ENCODE results near the gene PACSIN2. TPM values are rescaled to one million over a fixed set of nuclear protein-coding genes. Genes with fewer than 3 reads are reported as not detected.

PACSIN2 gene
- total and polyA plus RNA-seq, 8 donors: 24.9 to 154 (median 71.6) TPM

- WGBS, 5 donors: 86 to 94% (median 91%) methylated on average over 12 of the region's 12 CpGs
- H3K36me3 ChIP-seq: peaks cover 0 to 3% (median 0%) of the 10 kb centered on the region in 4 donors
- no peaks in the 10 kb centered on the region for H3K9me3 ChIP-seq
- peaks cover 21 to 82% (median 38%) of the 10 kb centered on the region in 4 donors for H3K4me1 ChIP-seq
- DNase-seq: no peak
- TF ChIP-seq POLR2AphosphoS5 (IDR thresholded peaks at IDR 0.05): no peak
- TF ChIP-seq POLR2A (IDR thresholded peaks at IDR 0.05): no peak
- TF ChIP-seq CTCF (IDR thresholded peaks at IDR 0.05): no peak
- TF ChIP-seq EP300 (IDR thresholded peaks at IDR 0.05): no peak
- peak overlapping the region in 3 of 5 donors; percentile 10 to 60 (median 16) for H3K27ac ChIP-seq
- H3K4me3 ChIP-seq: no peak overlapping the region
- intact Hi-C loops (cut with DNase I; ENCODE audit: low total_unique reads): no loop called here
- H3K27me3 ChIP-seq: no peaks in the 10 kb centered on the region
These were observed 45.5 kb downstream of the PACSIN2 start for GRCh38 chr22:42969348-42969975.

- peaks cover 11 to 77% (median 27%) of the 10 kb centered on the region in 4 donors for H3K4me1 ChIP-seq
- no peak overlapping the region for H3K4me3 ChIP-seq
- intact Hi-C loops (cut with DNase I; ENCODE audit: low total_unique reads): no loop called here
- H3K36me3 ChIP-seq: peaks cover 0 to 11% (median 7%) of the 10 kb centered on the region in 4 donors
- H3K9me3 ChIP-seq: no peaks in the 10 kb centered on the region
- H3K27me3 ChIP-seq: no peaks in the 10 kb centered on the region
- 74 to 89% (median 80%) methylated on average over 8 of the region's 8 CpGs for WGBS, 5 donors
- H3K27ac ChIP-seq: peak overlapping the region in 2 of 5 donors; percentile 33 to 40
- DNase-seq: peak in 1 of 2 donors; percentile 49
- no peak for TF ChIP-seq POLR2A (IDR thresholded peaks at IDR 0.05)
- no peak for TF ChIP-seq POLR2AphosphoS5 (IDR thresholded peaks at IDR 0.05)
- peak in 1 of 7 experiments; percentile 18 for TF ChIP-seq CTCF (IDR thresholded peaks at IDR 0.05)
These were observed 47.0 kb downstream of the PACSIN2 start for GRCh38 chr22:42967933-42968332.

GRCh38 chr22:42967005-42967404, 47.9 kb downstream of the PACSIN2 start:
- peaks cover 15 to 77% (median 29%) of the 10 kb centered on the region in 4 donors for H3K4me1 ChIP-seq

GRCh38 chr22:42966497-42966896, 48.5 kb downstream of the PACSIN2 start:
- Histone ChIP-seq H3K27me3 (no peaks in the 10 kb centered on the region), H3K27ac (peak overlapping the region in 2 of 5 donors; percentile 16 to 17), H3K36me3 (peaks cover 0 to 11% (median 7%) of the 10 kb centered on the region in 4 donors), H3K9me3 (no peaks in the 10 kb centered on the region), H3K4me1 (peaks cover 20 to 81% (median 34%) of the 10 kb centered on the region in 4 donors), H3K4me3 (no peak overlapping the region)
- intact Hi-C loops (cut with DNase I; ENCODE audit: low total_unique reads): no loop called here
- WGBS, 5 donors: 83 to 92% (median 87%) methylated on average over 1 of the region's 1 CpG
- DNase-seq: no peak
- no peak for TF ChIP-seq POLR2A (IDR thresholded peaks at IDR 0.05)
- TF ChIP-seq POLR2AphosphoS5 (IDR thresholded peaks at IDR 0.05): no peak
- TF ChIP-seq EP300 (IDR thresholded peaks at IDR 0.05): no peak
- TF ChIP-seq CTCF (IDR thresholded peaks at IDR 0.05): no peak

More at GRCh38 chr22:42967005-42967404, 47.9 kb downstream of the PACSIN2 start:
- H3K36me3 ChIP-seq: peaks cover 0 to 11% (median 7%) of the 10 kb centered on the region in 4 donors
- H3K27me3 ChIP-seq: no peaks in the 10 kb centered on the region
- TF ChIP-seq CTCF (IDR thresholded peaks at IDR 0.05) (no peak), EP300 (IDR thresholded peaks at IDR 0.05) (no peak), POLR2A (IDR thresholded peaks at IDR 0.05) (no peak), POLR2AphosphoS5 (IDR thresholded peaks at IDR 0.05) (no peak)
- DNase-seq: no peak
- H3K9me3 ChIP-seq: no peaks in the 10 kb centered on the region
- 75 to 90% (median 86%) methylated on average over 8 of the region's 8 CpGs for WGBS, 5 donors
- peak overlapping the region in 2 of 5 donors; percentile 41 to 46 for H3K27ac ChIP-seq
- no peak overlapping the region for H3K4me3 ChIP-seq
- intact Hi-C loops (cut with DNase I; ENCODE audit: low total_unique reads): no loop called here
